ENCODE results near the gene DAB1. TPM values are rescaled to one million over a fixed set of nuclear protein-coding genes. Genes with fewer than 3 reads are reported as not detected.

DAB1 gene
- total RNA-seq, 6 experiments from 2014 or later: 0.76 to 1.9 (median 1.1) TPM

DNA sequence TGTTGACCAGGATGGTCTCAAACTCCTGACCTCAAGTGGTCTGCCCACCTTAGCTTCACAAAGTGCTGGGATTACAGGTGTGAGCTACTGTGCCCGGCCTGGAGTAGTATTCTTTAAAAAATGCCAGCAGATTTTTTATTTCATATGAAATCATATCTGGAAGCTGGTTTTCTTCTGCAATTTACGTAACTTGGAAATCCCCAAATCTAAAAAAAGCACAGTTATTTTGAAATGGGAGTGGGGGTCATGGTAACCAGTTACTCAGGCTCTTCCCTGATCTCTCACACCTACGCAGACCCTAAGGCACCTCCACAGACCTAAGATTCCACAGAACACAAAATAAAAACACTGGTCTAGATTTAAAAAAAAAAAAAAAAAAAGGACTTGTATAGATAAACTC lies 219.8 kb downstream of the DAB1 start:
- TF ChIP-seq, protein P1, sequence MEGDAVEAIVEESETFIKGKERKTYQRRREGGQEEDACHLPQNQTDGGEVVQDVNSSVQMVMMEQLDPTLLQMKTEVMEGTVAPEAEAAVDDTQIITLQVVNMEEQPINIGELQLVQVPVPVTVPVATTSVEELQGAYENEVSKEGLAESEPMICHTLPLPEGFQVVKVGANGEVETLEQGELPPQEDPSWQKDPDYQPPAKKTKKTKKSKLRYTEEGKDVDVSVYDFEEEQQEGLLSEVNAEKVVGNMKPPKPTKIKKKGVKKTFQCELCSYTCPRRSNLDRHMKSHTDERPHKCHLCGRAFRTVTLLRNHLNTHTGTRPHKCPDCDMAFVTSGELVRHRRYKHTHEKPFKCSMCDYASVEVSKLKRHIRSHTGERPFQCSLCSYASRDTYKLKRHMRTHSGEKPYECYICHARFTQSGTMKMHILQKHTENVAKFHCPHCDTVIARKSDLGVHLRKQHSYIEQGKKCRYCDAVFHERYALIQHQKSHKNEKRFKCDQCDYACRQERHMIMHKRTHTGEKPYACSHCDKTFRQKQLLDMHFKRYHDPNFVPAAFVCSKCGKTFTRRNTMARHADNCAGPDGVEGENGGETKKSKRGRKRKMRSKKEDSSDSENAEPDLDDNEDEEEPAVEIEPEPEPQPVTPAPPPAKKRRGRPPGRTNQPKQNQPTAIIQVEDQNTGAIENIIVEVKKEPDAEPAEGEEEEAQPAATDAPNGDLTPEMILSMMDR (IDR thresholded peaks at IDR 0.05): no peak
- no peak for TF ChIP-seq POLR2A (IDR thresholded peaks at IDR 0.05)
- WGBS (ENCODE audit: insufficient coverage, low coverage, low lambda C conversion rate, missing lambda C conversion rate): 79% methylated on average over 3 of the region's 3 CpGs
- Histone ChIP-seq H3K9me3 (no peaks in the 10 kb centered on the region), H3K27ac (no peak overlapping the region), H3K4me3 (no peak overlapping the region), H3K4me1 (peaks cover 0 to 2% (median 0%) of the 10 kb centered on the region in 4 donors), H3K27me3 (no peaks in the 10 kb centered on the region), H3K36me3 (no peaks in the 10 kb centered on the region)
- intact Hi-C loops (cut with DNase I): no loop called here
- DNase-seq (no peak), ATAC-seq (no peak)

DNA sequence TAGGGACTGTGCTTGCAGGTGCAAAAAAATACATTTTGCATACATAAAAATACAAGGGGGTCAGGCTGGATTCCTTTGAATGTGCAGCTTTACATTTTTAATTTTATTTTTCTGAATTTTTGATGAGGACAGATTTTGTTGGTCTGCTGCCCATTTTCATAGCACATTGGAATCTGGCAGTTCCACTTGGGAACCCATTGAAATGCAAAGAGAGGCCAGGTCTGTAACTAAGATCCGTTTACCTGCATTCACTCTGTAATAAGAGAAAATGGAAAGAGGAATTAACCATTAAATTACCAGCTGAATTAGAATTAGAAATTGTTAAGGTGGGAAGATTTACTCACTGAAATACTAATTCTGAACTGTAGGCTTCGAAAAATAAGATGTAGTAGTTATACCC lies 221.6 kb downstream of the DAB1 start:
- H3K27me3 ChIP-seq: no peaks in the 10 kb centered on the region
- DNase-seq (no peak), ATAC-seq (no peak)
- H3K36me3 ChIP-seq: no peaks in the 10 kb centered on the region
- no peak overlapping the region for H3K27ac ChIP-seq
- no peaks in the 10 kb centered on the region for H3K4me1 ChIP-seq
- intact Hi-C loops (cut with DNase I): no loop called here
- TF ChIP-seq, protein P1 (IDR thresholded peaks at IDR 0.05): no peak
- whole genome bisulfite sequencing (ENCODE audit: insufficient coverage, low coverage, low lambda C conversion rate, missing lambda C conversion rate): 67% methylated on average over 2 of the region's 2 CpGs
- no peak overlapping the region for H3K4me3 ChIP-seq
- no peaks in the 10 kb centered on the region for H3K9me3 ChIP-seq

DNA sequence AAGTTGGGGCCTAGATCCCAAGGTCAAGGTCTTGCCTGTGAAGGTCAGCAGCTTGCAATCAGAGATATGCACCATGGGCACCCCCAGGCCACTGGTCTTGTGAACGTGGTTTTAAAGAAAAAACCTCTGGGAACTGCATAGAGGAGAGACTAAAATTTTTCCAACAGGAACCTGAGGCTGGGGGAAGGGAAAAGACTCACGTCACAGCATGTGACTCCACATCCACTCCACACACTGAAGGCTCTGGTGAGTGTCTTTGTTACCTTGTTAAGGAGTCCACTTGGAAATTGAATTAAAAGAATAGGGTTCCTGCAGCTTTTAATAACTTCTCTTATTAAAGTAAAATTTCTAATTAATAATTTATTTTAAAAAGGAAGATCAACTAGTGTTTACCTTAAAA lies 224.9 kb downstream of the DAB1 start:
- Histone ChIP-seq H3K4me1 (no peaks in the 10 kb centered on the region), H3K27ac (no peak overlapping the region), H3K4me3 (no peak overlapping the region), H3K36me3 (no peaks in the 10 kb centered on the region), H3K27me3 (no peaks in the 10 kb centered on the region), H3K9me3 (no peaks in the 10 kb centered on the region)
- WGBS (ENCODE audit: insufficient coverage, low coverage, low lambda C conversion rate, missing lambda C conversion rate): 71% methylated on average over 2 of the region's 2 CpGs
- no peak for TF ChIP-seq POLR2A (IDR thresholded peaks at IDR 0.05)
- TF ChIP-seq, protein P1 (IDR thresholded peaks at IDR 0.05): no peak
- DNase-seq (no peak), ATAC-seq (no peak)
- intact Hi-C loops (cut with DNase I): no loop called here

DNA sequence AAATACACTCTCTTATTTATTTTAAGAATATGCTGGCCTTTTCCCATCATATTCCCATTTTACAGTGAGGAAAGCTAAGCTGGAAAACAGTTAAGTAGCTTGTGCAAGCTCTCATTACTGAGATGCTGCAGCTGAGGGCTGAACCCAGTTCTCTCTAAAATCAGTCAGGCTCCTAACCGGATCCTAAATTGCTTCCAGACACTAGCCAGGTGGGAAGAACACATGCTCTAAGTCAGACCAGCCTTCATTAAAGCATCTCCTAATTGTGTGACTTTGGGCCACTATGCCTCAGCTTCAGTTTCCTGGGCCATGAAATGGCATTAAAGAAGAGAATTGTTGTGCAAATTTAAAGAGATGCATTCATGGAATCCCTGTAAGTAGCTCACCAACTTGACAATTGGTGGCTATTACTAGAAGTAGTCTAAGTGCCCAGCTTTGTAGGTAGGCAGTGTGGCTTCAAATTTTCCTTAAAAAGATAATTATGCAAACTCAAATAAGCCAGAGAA lies 228.4 kb downstream of the DAB1 start:
- no peaks in the 10 kb centered on the region for H3K27me3 ChIP-seq
- no peak overlapping the region for H3K4me3 ChIP-seq
- WGBS (ENCODE audit: insufficient coverage, low coverage, low lambda C conversion rate, missing lambda C conversion rate): 75% methylated on average over 1 of the region's 1 CpG
- H3K9me3 ChIP-seq: no peaks in the 10 kb centered on the region
- ATAC-seq: no peak
- H3K36me3 ChIP-seq: no peaks in the 10 kb centered on the region
- H3K4me1 ChIP-seq: no peaks in the 10 kb centered on the region
- H3K27ac ChIP-seq: no peak overlapping the region
- TF ChIP-seq, protein P1 (IDR thresholded peaks at IDR 0.05): no peak
- no peak for TF ChIP-seq POLR2A (IDR thresholded peaks at IDR 0.05)
- intact Hi-C loops (cut with DNase I): no loop called here
- DNase-seq: no peak

DNA sequence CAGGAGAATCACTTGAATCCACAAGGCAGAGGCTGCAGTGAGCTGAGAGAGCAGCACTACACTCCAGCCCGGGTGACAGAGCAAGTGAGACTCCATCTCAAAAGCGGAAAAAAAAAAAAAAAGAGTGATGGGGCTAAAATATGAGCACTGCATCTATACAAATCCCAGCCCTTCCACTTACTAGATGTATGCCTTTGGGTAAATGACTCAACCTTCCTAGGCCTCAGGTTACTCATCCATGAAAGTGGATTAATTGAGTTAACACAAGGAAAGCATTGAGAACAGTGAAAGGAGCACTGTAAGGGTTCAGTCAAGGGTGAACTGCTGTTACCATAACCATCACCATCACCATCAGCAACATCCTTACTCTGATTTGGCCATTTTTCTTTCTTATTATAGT lies 231.6 kb downstream of the DAB1 start:
- H3K27me3 ChIP-seq: no peaks in the 10 kb centered on the region
- intact Hi-C loops (cut with DNase I): no loop called here
- TF ChIP-seq, protein P1 (IDR thresholded peaks at IDR 0.05): no peak
- no peak for TF ChIP-seq POLR2A (IDR thresholded peaks at IDR 0.05)
- H3K4me3 ChIP-seq: no peak overlapping the region
- DNase-seq (no peak), ATAC-seq (no peak)
- no peaks in the 10 kb centered on the region for H3K9me3 ChIP-seq
- H3K27ac ChIP-seq: no peak overlapping the region
- 82% methylated on average over 2 of the region's 2 CpGs for WGBS (ENCODE audit: insufficient coverage, low coverage, low lambda C conversion rate, missing lambda C conversion rate)
- H3K36me3 ChIP-seq: no peaks in the 10 kb centered on the region
- no peaks in the 10 kb centered on the region for H3K4me1 ChIP-seq

Data from right lobe of liver (tissue), 6 donors.